NCI-H2029 treated with DMSO at 0.1 percent for 48 hours (cell line): Measurements from ENCODE around the gene MX1.

Experiments
- DNase-seq: peaks from one replicate; lab custom pipeline; 2025; lab: John Stamatoyannopoulos, UW

The MX1 gene

GRCh38 chr21:41460578-41461527, 34.8 kb downstream of the MX1 start:
- no peak for DNase-seq

GRCh38 chr21:41465176-41465781, 39.2 kb downstream of the MX1 start:
- no peak for DNase-seq

- no peak for DNase-seq
Observed at GRCh38 chr21:41466024-41466820, 40.2 kb downstream of the MX1 start.

GRCh38 chr21:41470054-41470453, 44.0 kb downstream of the MX1 start:
- DNase-seq = no peak

GRCh38 chr21:41472753-41473548, 46.9 kb downstream of the MX1 start:
- no peak for DNase-seq

- no peak for DNase-seq
Observed at GRCh38 chr21:41475714-41476420, 49.8 kb downstream of the MX1 start.

- DNase-seq = no peak
Observed at GRCh38 chr21:41477641-41478318, 51.7 kb downstream of the MX1 start.

- no peak for DNase-seq
Observed at GRCh38 chr21:41478319-41479177, 52.5 kb downstream of the MX1 start.

GRCh38 chr21:41479686-41480085, 53.6 kb downstream of the MX1 start:
- no peak for DNase-seq

GRCh38 chr21:41480086-41480690, 54.1 kb downstream of the MX1 start:
- DNase-seq = no peak

- no peak for DNase-seq
Observed at GRCh38 chr21:41481191-41481590, 55.2 kb downstream of the MX1 start.

GRCh38 chr21:41482301-41482700, 56.3 kb downstream of the MX1 start:
- no peak for DNase-seq

GRCh38 chr21:41482980-41483379, 56.9 kb downstream of the MX1 start:
- no peak for DNase-seq

GRCh38 chr21:41483415-41483814, 57.4 kb downstream of the MX1 start:
- no peak for DNase-seq

GRCh38 chr21:41483973-41484372, 57.9 kb downstream of the MX1 start:
- DNase-seq = no peak

GRCh38 chr21:41487082-41487481, 61.0 kb downstream of the MX1 start:
- DNase-seq = no peak

- no peak for DNase-seq
Observed at GRCh38 chr21:41488080-41488479, 62.0 kb downstream of the MX1 start.

- no peak for DNase-seq
Observed at GRCh38 chr21:41489329-41489728, 63.3 kb downstream of the MX1 start.

- DNase-seq = no peak
Observed at GRCh38 chr21:41490330-41490729, 64.3 kb downstream of the MX1 start.
